AG04450 (cell line): ENCODE data around the gene TRPM1. TPM values are rescaled to one million over a fixed set of nuclear protein-coding genes. Genes with fewer than 3 reads are reported as not detected.

Experiments
- CTCF ChIA-PET: fragments of 300-600, 350-600 bp; formaldehyde crosslinking; extraction: SDS; loops from one replicate; lab custom pipeline; 2022; ENCODE audit warnings: antibody characterized with exemption, inconsistent platforms; lab: Charles Lee
- POLR2A ChIA-PET: fragments of 350-600 bp; formaldehyde crosslinking; extraction: SDS; loops from one replicate; lab custom pipeline; 2021; ENCODE audit warnings: antibody characterized with exemption, inconsistent platforms; lab: Yijun Ruan, JAX
- DNase-seq: peaks from one replicate; pipeline ENCODE4 v3.0.0-alpha.2; 2011; ENCODE audit warnings: low read depth, low spot score
- H3K27ac ChIP-seq: one replicate; pipeline ENCODE4 v1.5.1; 2012; ENCODE audit warnings: low read depth, low read length, control low read depth
- H3K27me3 ChIP-seq: one replicate; pipeline ENCODE4 v1.6.0; 2012; ENCODE audit warnings: low read length; ENCODE audit not compliant: control insufficient read depth, insufficient read depth
- H3K4me3 ChIP-seq: 2 replicates; pipeline ENCODE4 v1.5.1; 2011; ENCODE audit warnings: mild to moderate bottlenecking, low read depth, low read length, control low read depth
- H3K9me3 ChIP-seq: 2 replicates; pipeline ENCODE4 v1.5.1; 2012; ENCODE audit warnings: low read length; ENCODE audit not compliant: control insufficient read depth, insufficient read depth
- CTCF ChIP-seq: IDR thresholded peaks from 2 replicates; pipeline ENCODE4 v1.5.1; 2011; ENCODE audit warnings: low read depth, low read length, control low read depth, inconsistent platforms
- polyA plus RNA-seq: library from polyadenylated mRNA; depleted of rRNA; stranded (reverse); fragments of >200 nt; gene quantifications from 2 replicates; pipeline ENCODE4 v1.2.3, GENCODE V29; 2011

TRPM1 gene
- polyA plus RNA-seq, 1 experiment, result not detected

DNA sequence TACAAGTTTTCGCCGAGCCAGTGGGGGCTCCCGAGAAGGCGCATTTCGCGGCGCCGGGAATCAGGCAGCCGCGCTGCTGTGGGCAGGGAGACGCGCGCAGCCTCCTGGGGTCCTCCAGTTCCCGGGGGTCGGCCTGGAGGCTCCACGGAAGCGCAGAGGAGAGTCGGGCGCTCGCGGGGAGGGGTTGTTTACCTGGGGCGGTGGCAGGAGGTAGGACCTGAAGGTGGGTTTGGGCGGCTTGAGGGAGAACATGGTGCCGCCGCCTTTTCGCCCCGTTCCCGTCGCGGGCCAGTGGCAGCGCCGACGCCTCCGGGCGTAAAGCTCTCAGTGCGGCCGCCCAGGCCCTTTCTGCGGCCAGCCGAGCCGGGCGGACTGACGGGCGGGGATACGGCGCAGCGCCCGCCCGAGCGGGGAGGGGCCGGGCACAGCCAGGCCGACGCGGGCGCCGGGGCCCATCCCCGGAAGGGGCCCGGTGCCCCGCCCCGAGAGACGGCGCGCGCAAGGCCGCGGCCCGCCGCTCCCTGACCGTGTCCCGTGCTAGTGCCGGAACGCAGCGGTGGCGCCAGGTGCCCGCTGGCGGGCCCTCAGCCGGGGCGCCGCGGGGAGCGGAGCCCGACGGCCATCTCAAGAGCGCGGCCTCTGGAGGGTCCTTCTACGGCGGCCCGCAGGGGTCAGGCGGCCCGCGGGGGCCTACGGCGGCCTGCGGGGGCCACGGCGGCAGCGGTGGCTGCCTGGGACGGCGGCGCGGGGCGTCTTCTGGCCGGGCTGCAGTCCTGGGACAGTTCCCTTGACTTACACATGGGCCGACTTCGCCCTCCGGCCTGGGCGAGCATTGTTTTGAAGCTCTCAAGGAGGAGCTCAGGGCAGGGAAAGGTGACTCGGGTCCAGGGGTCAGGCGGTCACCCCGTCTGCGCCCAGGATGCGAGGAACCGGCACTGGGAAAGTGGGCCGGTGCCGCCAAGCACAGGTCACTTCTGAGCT, 110.0 kb downstream of the TRPM1 start, which contains the start of gene MTMR10:
Gene MTMR10 (minus strand): TSS at position 374 of the 981 bp plus-strand sequence. CDS start 122 bp downstream, at position 252.
- ChIA-PET POLR2A (interaction anchor here (0.6 to 2.0 kb wide), 6 partner anchors 9 to 138 kb away, joined by 3 to 8 read pairs (median 3); no protein-coding TSS in a partner anchor), CTCF (interaction anchor here (2.6 kb wide), 1 partner anchor 137 kb away, joined by 19 read pairs; no protein-coding TSS in a partner anchor)
- no peaks in the 10 kb centered on the region for H3K27me3 ChIP-seq
- H3K9me3 ChIP-seq, result no peaks in the 10 kb centered on the region; the same call in 1 of the 2 replicates
- peak within 1 kb of the TSS; percentile 88 for H3K27ac ChIP-seq
- peak within 1 kb of the TSS; percentile 88 for H3K4me3 ChIP-seq
- no peak for TF ChIP-seq CTCF
- peak; percentile 32 for DNase-seq

DNA sequence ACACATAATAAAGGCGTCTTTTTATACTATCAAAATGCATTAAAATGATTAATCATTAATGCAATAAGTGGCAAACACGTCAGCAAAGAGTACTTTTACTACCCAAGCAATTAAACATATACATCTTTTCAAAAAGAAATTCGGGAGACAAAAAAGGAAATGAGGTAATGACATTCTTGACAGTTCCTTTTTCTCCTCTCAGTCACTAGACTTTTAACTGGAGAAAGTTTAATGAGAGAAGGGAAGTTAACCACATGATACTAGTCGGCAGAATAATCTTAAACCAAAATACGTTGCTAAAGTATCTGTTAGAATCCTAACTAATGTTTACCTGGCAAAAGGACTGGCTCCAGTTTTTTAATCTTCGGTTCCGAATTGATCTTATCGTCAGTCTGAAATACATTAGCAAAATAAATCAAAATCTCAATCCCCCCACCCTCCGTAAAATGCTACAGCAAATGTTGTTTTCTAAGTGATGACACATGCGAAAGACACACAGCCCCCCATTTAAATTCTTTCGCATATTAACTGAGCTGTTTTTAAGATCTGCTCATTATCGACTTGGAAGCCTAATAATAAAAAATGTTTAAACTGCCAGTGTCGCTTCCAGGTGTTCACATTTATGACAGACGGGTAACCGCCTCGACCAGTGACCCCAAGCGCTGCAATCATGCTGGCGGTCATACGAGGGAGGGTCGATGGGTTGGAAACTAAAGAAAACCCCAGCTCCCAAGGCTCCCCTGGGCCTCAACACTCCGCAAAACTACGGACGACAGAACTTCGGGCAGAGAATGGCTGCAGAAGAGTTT, 110.9 kb downstream of the TRPM1 start:
- no peaks in the 10 kb centered on the region; the same call in 1 of the 2 replicates for H3K9me3 ChIP-seq
- H3K4me3 ChIP-seq, result peak overlapping the region; percentile 88
- ChIA-PET POLR2A (interaction anchor here (0.6 to 2.0 kb wide), 6 partner anchors 8 to 139 kb away, joined by 3 to 8 read pairs (median 3); no protein-coding TSS in a partner anchor), CTCF (interaction anchor here (2.6 kb wide), 1 partner anchor 138 kb away, joined by 19 read pairs; no protein-coding TSS in a partner anchor)
- DNase-seq, result no peak
- no peaks in the 10 kb centered on the region for H3K27me3 ChIP-seq
- no peak for TF ChIP-seq CTCF
- peak overlapping the region; percentile 88 for H3K27ac ChIP-seq

DNA sequence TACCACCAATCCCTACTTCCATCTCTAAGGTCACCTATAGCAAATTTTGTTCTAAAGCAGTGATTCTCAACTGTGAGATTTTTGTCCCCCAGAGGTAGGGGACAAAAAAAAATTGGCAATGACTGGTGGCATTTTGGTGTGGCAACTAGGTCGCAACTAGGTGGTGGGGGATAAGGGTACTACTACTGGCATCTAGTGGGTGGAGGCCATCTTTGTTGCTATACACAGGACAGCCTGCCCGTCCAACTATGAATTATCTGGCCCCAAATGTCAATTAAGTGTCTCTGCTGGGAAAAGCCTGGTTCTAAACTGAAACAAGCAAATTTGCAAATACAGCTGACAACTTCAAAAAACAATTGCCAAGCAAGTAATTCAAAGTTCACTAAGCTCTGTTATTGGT, 111.5 kb downstream of the TRPM1 start:
- Histone ChIP-seq H3K27me3 (no peaks in the 10 kb centered on the region), H3K4me3 (peak overlapping the region; percentile 88), H3K9me3 (no peaks in the 10 kb centered on the region; the same call in 1 of the 2 replicates), H3K27ac (no peak overlapping the region)
- no peak for TF ChIP-seq CTCF
- ChIA-PET POLR2A (no interaction called here), CTCF (interaction anchor here (2.6 kb wide), 1 partner anchor 139 kb away, joined by 19 read pairs; no protein-coding TSS in a partner anchor)
- DNase-seq, result no peak

DNA sequence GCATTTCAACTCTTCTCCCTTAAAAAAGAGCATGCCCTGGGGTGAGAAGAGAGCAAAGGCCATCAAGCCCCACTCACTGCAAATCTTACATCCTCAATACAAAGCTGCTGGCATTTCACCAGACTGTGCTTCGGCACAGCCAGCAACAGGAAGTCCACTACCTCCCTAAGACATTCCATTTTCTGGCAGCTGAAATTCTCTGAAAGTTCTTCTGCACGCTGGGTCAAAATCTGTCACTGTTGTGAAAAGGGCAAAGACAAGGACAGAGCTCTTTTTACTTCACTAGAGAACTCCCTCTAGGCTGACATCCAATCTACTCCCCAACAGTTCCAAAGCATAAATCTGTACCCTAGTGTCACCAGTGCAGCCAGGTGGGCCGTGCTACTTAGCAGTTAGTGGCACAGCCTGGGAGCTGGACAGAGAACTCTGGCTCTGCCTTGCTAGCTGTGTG, 116.4 kb downstream of the TRPM1 start:
- no peak overlapping the region for H3K4me3 ChIP-seq
- CTCF ChIA-PET, result interaction anchor here (0.6 to 1.5 kb wide), 5 partner anchors 39 to 505 kb away, joined by 3 to 11 read pairs (median 3); no protein-coding TSS in a partner anchor
- no peak for TF ChIP-seq CTCF
- POLR2A ChIA-PET, result interaction anchor here (0.8 kb wide), 1 partner anchor 82 kb away, joined by 3 read pairs; the partner anchor contains the start of gene FAN1
- no peak for DNase-seq
- no peaks in the 10 kb centered on the region for H3K9me3 ChIP-seq
- H3K27me3 ChIP-seq, result no peaks in the 10 kb centered on the region
- H3K27ac ChIP-seq, result no peak overlapping the region
